Measurements from ENCODE around the gene COL11A1. TPM values are rescaled to one million over a fixed set of nuclear protein-coding genes. Genes with fewer than 3 reads are reported as not detected.

Gene COL11A1
- total and polyA plus RNA-seq, 2 donors (not counting 3 experiments of a cell fraction or from before 2014, with no cell fraction given): not detected

GRCh38 chr1:103089221-103089620 lies 19.1 kb downstream of the COL11A1 start:
- peaks cover 0 to 2% of the 10 kb centered on the region in 2 experiments for H3K27me3 ChIP-seq (ENCODE audit: control insufficient read depth in 2 of 2, insufficient read depth in 2 of 2, low read length in 2 of 2)
- FAIRE-seq (no peak), DNase-seq (ENCODE audit: low read depth, low spot score) (no peak)
- no peak overlapping the region for H3K4me2 ChIP-seq (ENCODE audit: insufficient read depth, low read length)
- no peak overlapping the region for H3K4me3 ChIP-seq (replicated peaks in 1 of 3; ENCODE audit: insufficient read depth in 1 of 3, low read depth in 1 of 3, low read length in 3 of 3)
- no peak overlapping the region for H3K9ac ChIP-seq (replicated peaks; ENCODE audit: extremely low read depth, insufficient read depth, low read length)
- ChIA-PET POLR2A (no interaction called here), CTCF (interaction anchor here (1.0 to 1.7 kb wide), 2 partner anchors 17 to 372 kb away, joined by 3 to 4 read pairs; no protein-coding TSS in a partner anchor)
- intact Hi-C loops (cut with micrococcal nuclease): no loop called here
- dilution Hi-C loops (cut with MboI; ENCODE audit: extremely low pct_ligation_motif_present, low sequenced_read_pairs): no loop called here
- H3K36me3 ChIP-seq (ENCODE audit: control insufficient read depth in 2 of 2, extremely low read depth in 1 of 2, insufficient read depth in 2 of 2, low read length in 2 of 2): no peaks in the 10 kb centered on the region
- H4K20me1 ChIP-seq (replicated peaks; ENCODE audit: control insufficient read depth, extremely low read depth, insufficient read depth, low read length): no peaks in the 10 kb centered on the region
- no peak overlapping the region for H2AFZ ChIP-seq (ENCODE audit: low read depth, low read length)
- no peaks in the 10 kb centered on the region for H3K9me3 ChIP-seq (replicated peaks; ENCODE audit: control insufficient read depth, insufficient read depth, low read length)
- no peaks in the 10 kb centered on the region for H3K9me1 ChIP-seq (replicated peaks; ENCODE audit: control insufficient read depth, extremely low read depth, insufficient read depth, low read length)
- TF ChIP-seq POLR2A (IDR thresholded peaks at IDR 0.05; ENCODE audit: low read depth, low read length) (no peak), MAX (IDR thresholded peaks at IDR 0.05; ENCODE audit: insufficient read depth, insufficient read length) (no peak), EZH2 (IDR thresholded peaks at IDR 0.05; ENCODE audit: borderline replicate concordance, low read depth, low read length, severe bottlenecking) (no peak), MYC (IDR thresholded peaks at IDR 0.05; ENCODE audit: low read depth, low read length) (no peak), POLR2AphosphoS5 (IDR thresholded peaks at IDR 0.05; ENCODE audit: insufficient read depth, low read depth, low read length) (no peak), JUN (IDR thresholded peaks at IDR 0.05; ENCODE audit: borderline replicate concordance, insufficient read depth, insufficient read length, low read depth) (no peak), CTCF (IDR thresholded peaks at IDR 0.05; ENCODE audit: extremely low read depth in 1 of 2, insufficient read depth in 1 of 2, low read depth in 1 of 2, low read length in 2 of 2) (no peak), FOS (IDR thresholded peaks at IDR 0.05; ENCODE audit: borderline replicate concordance, insufficient read depth, low read length) (no peak), GATA2 (IDR thresholded peaks at IDR 0.05; ENCODE audit: insufficient read depth, insufficient read length, low read depth, low read length) (no peak)
- no TSS peak for BruUV-seq (replicated peaks)
- no peaks in the 10 kb centered on the region for H3K79me2 ChIP-seq (ENCODE audit: control insufficient read depth, insufficient read depth, low read length)
- H3K27ac ChIP-seq (ENCODE audit: insufficient read depth, low read depth, low read length): no peak overlapping the region
- no peaks in the 10 kb centered on the region for H3K4me1 ChIP-seq (ENCODE audit: control insufficient read depth, extremely low read depth, insufficient read depth, low read length)
